ENCODE measurements around the gene PGAP3.
"Not testable (repeated sequence)": the region's sequence is repeated elsewhere in the genome, so short reads cannot be mapped to it uniquely, and the experiment has no call there.

The PGAP3 gene

DNA sequence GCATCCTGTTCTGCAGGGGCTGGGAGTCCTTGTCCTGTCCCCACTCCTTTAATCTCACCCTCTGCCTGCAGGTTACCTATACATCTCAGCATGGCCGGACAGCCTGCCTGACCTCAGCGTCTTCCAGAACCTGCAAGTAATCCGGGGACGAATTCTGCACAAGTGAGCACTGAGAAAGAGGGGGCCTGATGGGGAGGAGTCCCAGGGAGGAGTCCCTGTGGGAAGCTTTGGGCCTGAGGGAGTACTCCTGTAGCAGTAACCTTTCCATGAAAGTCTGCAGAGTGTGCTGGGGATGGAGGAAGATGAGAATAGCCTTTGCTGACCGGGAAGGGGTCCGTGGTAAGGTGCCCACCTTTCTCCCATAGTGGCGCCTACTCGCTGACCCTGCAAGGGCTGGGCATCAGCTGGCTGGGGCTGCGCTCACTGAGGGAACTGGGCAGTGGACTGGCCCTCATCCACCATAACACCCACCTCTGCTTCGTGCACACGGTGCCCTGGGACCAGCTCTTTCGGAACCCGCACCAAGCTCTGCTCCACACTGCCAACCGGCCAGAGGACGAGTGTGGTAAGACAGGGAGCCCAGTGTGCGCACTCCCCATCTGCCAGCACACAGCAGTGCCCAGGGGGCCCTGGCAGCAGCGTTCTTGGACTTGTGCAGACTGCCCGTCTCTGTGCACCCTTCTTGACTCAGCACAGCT is 27.7 kb upstream of the PGAP3 start:
- DNase-seq (ENCODE audit: low read depth): no peak

DNA sequence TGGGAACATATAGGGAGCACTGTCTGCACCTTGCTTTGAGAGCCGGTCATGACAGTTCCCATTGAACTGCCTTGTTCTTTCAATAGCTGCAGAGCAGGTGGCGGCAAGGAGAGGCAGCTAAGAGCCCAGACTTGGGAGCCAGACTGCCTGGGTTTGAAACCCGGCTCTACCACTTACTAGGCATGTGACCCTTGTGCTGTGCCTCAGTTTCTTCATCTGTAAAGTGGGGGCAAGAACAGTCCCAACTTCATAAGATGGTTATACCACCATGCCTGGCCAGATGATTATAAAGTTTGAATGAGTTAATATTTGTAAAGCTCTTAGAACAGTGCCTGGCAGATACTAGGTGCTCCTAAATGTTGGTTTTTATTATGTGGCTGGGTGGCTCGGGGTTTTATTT is 26.4 kb upstream of the PGAP3 start:
- DNase-seq (ENCODE audit: low read depth): no peak

DNA sequence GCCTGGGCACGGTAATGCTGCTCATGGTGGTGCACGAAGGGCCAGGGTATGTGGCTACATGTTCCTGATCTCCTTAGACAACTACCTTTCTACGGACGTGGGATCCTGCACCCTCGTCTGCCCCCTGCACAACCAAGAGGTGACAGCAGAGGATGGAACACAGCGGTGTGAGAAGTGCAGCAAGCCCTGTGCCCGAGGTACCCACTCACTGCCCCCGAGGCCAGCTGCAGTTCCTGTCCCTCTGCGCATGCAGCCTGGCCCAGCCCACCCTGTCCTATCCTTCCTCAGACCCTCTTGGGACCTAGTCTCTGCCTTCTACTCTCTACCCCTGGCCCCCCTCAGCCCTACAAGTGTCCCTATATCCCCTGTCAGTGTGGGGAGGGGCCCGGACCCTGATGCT is 24.0 kb upstream of the PGAP3 start:
- no peak for DNase-seq (ENCODE audit: low read depth)

DNA sequence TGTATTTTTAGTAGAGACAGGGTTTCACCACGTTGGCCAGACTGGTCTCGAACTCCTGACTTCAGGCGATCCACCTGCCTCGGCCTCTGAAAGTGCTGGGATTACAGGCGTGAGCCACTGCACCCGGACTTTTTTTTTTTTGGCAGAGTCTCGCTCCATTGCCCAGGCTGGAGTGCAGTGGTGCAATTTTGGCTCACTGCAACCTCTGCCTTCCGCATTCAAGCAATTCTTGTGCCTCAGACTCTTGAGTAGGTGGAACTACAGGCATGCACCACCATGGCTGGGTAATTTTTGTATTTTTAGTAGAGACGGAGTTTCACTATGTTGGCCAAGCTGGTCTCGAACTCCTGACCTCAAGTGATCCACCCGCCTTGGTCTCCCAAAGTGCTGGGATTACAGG is 23.2 kb upstream of the PGAP3 start:
- not testable (repeated sequence) for DNase-seq (ENCODE audit: low read depth)

DNA sequence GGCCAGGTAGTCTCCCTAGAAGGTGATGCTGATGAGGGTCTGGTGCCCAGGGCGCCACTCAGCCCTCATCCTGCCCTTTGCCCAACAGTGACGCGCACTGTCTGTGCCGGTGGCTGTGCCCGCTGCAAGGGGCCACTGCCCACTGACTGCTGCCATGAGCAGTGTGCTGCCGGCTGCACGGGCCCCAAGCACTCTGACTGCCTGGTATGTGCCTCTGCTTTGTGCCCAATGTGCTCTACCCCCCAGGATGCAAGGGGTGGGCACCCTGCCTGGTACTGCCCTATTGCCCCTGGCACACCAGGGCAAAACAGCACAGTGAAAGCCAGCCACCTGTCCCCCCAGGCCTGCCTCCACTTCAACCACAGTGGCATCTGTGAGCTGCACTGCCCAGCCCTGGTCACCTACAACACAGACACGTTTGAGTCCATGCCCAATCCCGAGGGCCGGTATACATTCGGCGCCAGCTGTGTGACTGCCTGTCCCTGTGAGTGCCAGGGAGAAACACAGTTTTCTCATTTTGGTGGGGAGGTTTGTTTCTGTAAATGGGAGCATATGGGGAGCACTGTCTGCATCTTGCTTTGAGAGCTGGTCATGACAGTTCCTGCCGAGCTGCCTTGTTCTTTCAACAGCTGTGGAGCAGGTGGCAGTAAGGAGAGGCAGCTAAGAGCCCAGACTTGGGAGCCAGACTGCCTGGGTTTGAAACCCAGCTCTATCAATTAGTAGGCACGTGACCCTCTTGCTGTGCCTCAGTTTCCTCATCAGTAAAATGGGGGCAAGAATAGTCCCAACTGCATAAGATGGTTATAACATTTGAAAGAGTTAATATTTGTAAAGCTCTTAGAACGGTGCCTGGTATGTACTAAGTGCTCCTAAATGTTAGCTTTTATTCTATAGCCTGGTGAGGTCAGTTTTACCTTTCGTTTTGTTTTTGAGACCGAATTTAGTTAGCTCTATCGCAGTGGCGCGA is 22.4 kb upstream of the PGAP3 start:
- no peak for DNase-seq (ENCODE audit: low read depth)

DNA sequence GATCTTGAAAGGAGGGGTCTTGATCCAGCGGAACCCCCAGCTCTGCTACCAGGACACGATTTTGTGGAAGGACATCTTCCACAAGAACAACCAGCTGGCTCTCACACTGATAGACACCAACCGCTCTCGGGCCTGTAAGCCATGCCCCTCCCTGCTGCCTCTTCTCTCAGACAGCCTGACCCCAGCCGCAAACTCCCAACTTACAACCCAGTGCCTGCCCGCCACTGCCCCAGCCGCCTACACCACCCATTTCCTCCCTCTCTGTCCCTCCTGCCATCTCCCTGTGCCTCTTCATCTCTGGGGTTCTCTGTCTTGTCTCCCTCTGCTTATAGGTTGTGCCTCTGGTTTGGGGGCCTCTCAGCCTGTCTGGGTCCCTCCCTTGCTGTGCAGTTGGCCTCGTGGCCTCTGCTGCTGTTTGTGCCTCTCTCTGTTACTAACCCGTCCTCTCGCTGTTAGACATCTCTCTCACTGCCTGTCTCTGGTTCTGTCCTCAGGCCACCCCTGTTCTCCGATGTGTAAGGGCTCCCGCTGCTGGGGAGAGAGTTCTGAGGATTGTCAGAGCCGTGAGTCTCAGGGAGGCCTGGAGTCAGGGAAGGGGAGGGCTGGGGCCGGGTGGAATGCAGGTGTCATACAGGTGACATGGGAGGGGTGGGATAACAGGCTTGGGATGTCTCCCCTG is 21.6 kb upstream of the PGAP3 start:
- no peak for DNase-seq (ENCODE audit: low read depth)

DNA sequence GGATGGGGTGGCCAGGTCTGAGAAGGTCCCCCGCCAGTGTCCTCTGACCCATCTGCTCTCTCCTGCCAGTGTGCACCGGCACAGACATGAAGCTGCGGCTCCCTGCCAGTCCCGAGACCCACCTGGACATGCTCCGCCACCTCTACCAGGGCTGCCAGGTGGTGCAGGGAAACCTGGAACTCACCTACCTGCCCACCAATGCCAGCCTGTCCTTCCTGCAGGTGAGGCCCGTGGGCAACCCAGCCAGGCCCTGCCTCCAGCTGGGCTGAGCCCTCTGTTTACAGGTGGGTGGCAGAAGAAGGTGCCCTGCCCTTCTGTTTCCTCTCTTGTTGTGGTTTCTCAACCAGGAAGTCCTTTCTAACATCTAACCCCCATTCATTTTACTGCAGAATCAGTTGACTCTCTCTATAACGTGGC is 19.1 kb upstream of the PGAP3 start:
- DNase-seq (ENCODE audit: low read depth): no peak

DNA sequence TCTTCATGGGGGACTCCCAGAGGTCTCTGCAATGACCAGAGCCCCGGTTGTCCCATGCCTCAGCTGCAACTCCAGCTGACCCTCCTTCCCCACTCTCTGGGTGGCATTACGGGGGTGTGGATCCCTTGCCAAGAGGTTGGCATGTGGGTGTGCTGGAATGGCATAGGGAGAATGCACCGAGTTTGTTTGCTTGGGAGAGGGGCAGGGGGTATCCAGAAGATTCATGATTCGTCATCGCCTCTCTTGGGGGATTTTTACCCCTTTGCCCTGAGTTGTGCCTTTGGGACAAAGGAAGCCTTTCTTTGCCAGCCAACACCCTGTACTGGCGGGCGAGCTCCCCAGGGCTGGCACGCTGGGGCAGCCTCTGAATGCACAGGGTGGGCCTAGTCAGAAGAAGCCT is 18.5 kb upstream of the PGAP3 start:
- no peak for DNase-seq (ENCODE audit: low read depth)

DNA sequence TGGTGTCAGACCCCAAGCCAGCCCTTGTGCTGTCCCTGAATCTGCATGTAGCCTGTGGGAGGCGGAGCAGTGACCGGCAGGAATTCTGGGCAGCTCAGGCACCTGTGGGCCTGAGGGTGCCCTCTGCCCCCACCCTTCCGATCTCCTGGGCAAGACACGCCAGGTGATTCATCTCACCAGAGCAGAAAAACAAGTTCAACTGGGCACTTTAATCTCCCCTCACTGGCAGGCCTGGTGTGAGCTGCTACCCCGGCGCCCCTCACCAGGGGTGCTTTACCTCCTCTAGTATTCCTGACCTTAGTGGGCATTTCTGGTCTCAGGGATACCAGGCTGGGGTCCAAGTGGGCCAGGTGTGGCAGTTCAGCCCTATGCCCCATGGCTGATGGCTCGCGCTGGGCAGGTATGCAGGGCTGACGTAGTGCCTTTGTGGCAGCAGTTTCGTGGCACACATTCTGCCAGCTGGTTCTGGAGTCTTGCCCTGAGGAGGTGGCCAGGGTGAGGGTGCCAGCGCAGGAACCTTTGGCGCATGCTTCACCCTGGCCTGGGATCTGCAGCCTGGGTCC is 18.0 kb upstream of the PGAP3 start:
- DNase-seq (ENCODE audit: low read depth): no peak

DNA sequence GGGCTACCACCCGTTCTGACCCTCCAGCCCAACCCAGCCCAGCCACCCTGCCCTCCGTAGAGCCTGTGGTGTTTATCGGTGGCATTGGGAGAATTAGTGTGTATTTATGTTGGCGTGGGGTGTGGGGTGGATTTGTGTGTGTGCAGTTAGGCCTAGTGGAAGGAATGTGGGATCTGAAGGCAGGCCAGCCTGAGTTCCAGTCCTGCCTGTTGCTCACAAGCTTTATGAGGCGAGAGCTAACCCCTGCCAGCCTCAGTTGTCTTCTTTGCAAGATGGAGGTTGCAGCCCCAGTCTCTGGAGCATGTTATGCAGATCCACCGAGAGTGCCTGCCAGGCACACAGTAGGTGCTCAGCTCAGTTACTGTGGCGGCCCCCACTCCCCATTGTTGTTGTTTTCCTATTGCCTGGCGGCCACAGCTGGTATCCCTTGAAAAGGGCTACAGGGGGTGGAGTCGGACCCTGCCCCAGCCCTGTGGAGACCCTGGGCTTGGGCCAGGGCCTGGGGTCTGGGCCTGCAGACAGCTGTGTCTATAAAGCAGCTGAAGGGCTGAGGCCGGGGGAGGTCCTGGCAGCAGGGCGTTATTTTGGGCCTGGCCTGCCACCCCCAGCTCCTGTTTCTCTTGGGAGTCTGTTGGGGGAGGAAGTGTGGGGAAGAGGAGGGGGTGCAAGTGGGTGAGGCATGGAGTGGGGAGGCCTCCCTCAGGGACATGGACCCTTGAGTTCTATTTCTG is 17.1 kb upstream of the PGAP3 start:
- DNase-seq (ENCODE audit: low read depth): no peak

DNA sequence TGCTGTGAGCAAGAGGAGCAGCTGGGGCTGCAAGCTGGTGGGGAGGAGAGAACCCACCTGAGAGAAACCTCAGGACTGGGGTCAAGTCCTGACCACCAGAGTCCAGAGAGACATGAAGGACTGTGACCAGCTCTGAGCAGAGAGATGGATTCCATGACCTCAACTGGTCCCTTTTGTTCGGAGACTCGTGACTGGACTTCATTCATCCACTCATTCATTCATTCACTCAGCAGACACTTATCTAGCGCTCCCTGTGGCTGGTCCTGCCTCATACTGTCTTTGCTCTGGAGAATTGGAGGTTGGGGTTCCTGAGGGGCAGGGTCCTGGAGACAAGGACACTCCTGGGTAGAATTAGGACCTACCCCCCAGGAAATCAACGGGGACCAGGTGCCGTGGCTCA is 16.1 kb upstream of the PGAP3 start:
- DNase-seq (ENCODE audit: low read depth): no peak

DNA sequence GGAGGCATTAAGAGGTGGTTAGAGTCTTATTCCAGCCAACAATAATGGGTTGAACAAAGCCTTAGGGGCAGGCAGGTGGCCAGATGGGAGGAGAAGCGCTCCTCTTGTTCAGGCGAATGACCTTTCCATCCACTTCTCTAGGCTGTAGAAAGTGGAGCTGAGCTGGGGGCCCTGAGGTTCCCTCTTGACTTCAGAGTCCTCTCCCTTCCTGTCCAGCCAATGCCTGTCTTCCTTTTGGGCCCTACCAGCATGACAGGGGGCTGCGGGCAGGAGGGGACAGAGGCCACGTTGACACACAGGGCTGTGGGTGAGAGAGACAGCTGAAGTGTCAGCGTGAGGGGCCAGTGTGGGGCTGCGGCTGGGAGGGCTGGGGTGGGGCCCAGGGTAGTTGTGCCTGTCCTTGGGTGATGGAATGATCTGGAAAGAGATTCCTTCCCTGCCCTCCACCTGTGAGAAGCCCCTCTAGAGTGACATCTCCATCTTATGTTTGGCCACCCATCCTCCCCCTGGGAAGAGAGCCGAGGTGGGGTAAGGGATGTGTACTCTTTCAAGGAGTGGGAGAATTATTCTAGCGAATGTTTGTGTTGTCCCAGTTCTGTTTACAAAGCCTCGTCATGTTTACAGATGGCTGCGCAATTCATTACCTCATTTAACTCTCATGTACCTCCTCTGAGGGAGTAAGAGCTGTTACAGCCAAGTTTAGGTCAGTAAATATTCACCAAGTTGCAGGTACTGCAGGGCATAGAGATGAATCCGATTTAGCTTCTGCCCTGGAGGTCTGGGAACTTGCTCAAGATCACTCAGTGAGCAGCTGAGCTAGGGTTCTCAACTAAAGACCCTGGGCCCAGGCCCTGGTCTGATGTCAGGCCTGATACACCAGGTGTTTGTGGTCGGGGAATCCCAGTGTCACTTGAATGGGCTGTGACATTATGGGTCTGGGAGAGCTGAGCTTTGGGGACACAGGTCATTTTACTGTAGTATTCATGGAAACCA is 15.3 kb upstream of the PGAP3 start:
- no peak for DNase-seq (ENCODE audit: low read depth)

DNA sequence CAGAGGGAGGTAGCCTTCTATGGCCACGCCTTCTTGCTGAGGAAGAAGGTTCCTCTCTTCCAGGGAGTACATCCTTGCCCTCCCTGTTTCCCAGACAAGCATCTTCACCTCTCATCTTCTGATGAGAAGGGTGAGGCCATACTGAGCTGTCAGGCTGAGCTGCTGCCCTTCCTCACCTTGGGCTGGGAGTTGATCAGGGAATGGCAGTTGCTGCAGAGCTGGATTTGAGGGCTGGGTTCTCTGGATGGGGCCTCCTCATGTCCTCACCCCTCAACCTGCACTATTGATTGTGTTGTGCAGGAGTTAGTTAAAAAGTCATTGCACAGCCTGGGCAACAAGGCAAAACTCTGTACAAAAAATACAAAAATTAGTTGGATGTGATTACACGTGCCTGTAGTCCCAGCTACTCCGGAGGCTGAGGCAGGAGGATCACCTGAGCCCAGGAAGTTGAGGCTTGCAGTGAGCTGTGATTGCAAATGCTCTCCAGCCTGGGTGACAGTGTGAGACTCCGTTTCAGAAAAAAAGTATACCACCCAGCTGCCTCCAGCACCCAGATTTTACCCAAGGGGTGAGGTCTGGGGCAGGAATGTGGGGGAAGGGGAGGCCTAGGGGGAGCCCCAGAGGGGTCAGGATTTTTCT is 14.0 kb upstream of the PGAP3 start:
- no peak for DNase-seq (ENCODE audit: low read depth)

DNA sequence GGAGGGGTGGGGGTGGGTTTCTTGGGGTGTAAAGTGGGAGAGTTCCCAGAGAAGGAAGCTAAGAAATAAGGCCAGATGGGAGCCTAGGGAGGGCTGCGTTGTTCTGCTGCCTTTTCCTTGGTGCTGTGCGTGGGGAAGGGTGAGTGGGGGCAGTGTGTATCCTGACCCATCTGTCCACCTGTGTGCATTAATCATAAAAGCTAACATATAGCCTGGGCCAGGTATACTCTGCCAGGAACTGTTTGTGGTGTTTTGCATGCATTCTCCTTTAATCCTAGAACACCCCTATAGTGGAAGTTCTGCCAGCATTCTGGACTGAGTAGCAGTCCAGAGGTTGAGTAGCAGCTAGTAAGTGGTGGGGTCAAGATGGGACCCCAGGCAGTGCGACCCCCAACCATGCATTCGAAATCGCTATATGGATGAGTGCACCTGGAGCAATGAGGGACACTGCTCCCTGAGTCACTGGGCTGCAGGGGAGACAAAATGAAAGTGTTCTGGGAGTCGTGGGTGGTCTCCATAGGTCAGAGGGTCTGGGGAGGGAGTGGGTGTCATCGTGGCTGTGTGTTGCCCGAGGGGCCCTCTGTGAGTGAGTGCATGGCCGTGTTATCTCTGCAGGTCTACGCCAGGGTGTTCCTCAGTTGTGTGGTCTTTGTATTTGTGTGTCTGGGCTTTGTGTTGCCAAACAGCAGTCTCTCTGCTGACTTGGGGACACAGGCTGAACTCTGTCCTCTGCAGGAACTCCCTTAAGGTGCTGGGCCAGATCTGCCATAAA is 13.3 kb upstream of the PGAP3 start:
- no peak for DNase-seq (ENCODE audit: low read depth)

DNA sequence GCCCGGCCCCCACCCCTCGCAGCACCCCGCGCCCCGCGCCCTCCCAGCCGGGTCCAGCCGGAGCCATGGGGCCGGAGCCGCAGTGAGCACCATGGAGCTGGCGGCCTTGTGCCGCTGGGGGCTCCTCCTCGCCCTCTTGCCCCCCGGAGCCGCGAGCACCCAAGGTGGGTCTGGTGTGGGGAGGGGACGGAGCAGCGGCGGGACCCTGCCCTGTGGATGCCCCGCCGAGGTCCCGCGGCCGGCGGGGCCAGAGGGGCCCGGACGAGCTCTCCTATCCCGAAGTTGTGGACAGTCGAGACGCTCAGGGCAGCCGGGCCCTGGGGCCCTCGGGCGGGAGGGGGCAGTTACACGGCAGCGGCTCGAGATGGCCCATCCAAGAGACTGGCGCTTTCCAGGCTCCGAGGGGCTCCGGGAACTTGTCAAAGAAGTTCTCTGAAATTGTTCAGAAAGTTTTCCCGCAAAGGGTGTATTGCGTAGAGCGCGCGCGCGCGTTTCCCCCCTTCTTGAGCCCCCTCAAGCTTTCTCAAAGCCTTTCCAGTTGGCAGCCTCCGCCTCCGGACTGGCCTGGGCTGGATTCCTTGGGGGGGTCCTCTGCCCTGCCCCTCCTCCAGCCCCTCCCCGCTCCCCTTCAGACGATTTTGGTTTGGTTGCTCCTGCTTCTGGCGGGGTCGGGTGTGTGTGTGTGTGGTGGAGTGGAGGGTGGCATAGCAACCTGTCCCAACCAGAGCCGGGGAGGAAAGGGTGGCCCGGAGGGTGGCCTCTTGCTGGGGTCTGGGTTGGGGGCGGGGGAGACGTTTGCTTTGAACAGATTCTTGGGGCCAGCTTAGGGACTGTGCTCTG is 12.5 kb upstream of the PGAP3 start:
- DNase-seq (ENCODE audit: low read depth): no peak

DNA sequence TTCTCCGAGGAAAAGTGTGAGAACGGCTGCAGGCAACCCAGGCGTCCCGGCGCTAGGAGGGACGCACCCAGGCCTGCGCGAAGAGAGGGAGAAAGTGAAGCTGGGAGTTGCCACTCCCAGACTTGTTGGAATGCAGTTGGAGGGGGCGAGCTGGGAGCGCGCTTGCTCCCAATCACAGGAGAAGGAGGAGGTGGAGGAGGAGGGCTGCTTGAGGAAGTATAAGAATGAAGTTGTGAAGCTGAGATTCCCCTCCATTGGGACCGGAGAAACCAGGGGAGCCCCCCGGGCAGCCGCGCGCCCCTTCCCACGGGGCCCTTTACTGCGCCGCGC is 11.9 kb upstream of the PGAP3 start, which contains the start of gene ERBB2:
ERBB2 (plus strand) TSS at position 247 of the 330 bp plus-strand sequence. CDS start 175 bp downstream, outside the sequence.
- DNase-seq (ENCODE audit: low read depth): no peak

DNA sequence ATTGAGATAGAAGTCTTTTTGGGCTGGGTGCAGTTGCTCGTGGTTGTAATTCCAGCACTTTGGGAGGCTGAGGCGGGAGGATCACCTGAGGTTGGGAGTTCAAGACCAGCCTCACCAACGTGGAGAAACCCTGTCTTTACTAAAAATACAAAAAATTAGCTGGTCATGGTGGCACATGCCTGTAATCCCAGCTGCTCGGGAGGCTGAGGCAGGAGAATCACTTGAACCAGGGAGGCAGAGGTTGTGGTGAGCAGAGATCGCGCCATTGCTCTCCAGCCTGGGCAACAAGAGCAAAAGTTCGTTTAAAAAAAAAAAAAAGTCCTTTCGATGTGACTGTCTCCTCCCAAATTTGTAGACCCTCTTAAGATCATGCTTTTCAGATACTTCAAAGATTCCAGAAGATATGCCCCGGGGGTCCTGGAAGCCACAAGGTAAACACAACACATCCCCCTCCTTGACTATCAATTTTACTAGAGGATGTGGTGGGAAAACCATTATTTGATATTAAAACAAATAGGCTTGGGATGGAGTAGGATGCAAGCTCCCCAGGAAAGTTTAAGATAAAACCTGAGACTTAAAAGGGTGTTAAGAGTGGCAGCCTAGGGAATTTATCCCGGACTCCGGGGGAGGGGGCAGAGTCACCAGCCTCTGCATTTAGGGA is 11.4 kb upstream of the PGAP3 start:
- not testable (repeated sequence) for DNase-seq (ENCODE audit: low read depth)

DNA sequence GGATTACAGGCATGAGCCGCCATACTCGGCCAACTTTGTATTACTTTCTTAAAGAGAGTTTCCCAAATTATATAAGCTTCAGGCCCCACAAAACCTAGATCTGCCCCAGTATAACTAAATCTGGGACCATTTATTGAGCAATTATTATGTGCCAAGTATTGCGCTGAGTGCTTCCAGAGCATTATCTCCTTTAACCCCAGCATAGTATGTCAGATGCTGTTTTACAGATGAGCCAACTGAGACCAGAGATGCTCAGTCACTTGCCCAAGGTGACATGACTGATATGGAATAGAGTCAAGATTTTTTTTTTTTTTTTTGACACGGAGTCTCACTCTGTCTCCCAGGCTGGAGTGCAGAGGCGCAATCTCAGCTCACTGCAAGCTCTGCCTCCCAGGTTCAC is 10.1 kb upstream of the PGAP3 start:
- DNase-seq (ENCODE audit: low read depth): no peak

All from stimulated activated CD8-positive, alpha-beta memory T cell treated with anti-CD3 and anti-CD28 coated beads, Interleukin-7, amount 100 ng/mL, for 24 hours (primary cell).